Eye (tissue), 1 donor: ENCODE results near the gene CTSZ.
"Not testable (repeated sequence)": the region's sequence is repeated elsewhere in the genome, so short reads cannot be mapped to it uniquely, and the experiment has no call there.

Experiments used
- DNase-seq: peaks from one replicate; pipeline ENCODE4 v3.0.0-alpha.2; 2015

The CTSZ gene

GRCh38 chr20:58995461-58996225, 11.4 kb downstream of the CTSZ start:
- no peak for DNase-seq

GRCh38 chr20:58994390-58995159, 12.5 kb downstream of the CTSZ start:
- no peak for DNase-seq

- DNase-seq = no peak
Observed at GRCh38 chr20:58993332-58994248, 13.5 kb downstream of the CTSZ start.

GRCh38 chr20:58992911-58993310, 14.1 kb downstream of the CTSZ start:
- no peak for DNase-seq

GRCh38 chr20:58991715-58992114, 15.3 kb downstream of the CTSZ start:
- DNase-seq = no peak

- DNase-seq = no peak
Observed at GRCh38 chr20:58990651-58991445, 16.2 kb downstream of the CTSZ start.

GRCh38 chr20:58989196-58989595, 17.9 kb downstream of the CTSZ start:
- DNase-seq = no peak

GRCh38 chr20:58988565-58988882, 18.5 kb downstream of the CTSZ start:
- no peak for DNase-seq

GRCh38 chr20:58987790-58988564, 19.1 kb downstream of the CTSZ start:
- DNase-seq = no peak

GRCh38 chr20:58986968-58987517, 20.0 kb downstream of the CTSZ start:
- no peak for DNase-seq

GRCh38 chr20:58986286-58986967, 20.6 kb downstream of the CTSZ start:
- DNase-seq = no peak

- no peak for DNase-seq
Observed at GRCh38 chr20:58985656-58986055, 21.4 kb downstream of the CTSZ start.

GRCh38 chr20:58984691-58985090, 22.4 kb downstream of the CTSZ start:
- DNase-seq = no peak

GRCh38 chr20:58983115-58983468, 24.0 kb downstream of the CTSZ start:
- DNase-seq = not testable (repeated sequence)

- no peak for DNase-seq
Observed at GRCh38 chr20:58982406-58983114, 24.5 kb downstream of the CTSZ start.

GRCh38 chr20:58981628-58982364, 25.3 kb downstream of the CTSZ start:
- DNase-seq = peak; percentile 72

- DNase-seq = peak; percentile 96
Observed at GRCh38 chr20:58980711-58981627, 26.1 kb downstream of the CTSZ start, which contains the start of gene NELFCD. Gene NELFCD (plus strand): TSS chr20:58981256. CDS start chr20:58981310, 54 bp downstream.
